ENCODE measurements around the gene PRAMEF17.
"Not testable (repeated sequence)": the region's sequence is repeated elsewhere in the genome, so short reads cannot be mapped to it uniquely, and the experiment has no call there.

The PRAMEF17 gene

GRCh38 chr1:13407811-13408210, 18.4 kb downstream of the PRAMEF17 start:
- no peak for DNase-seq (ENCODE audit: low read depth)
- in situ Hi-C loops (cut with HindIII; ENCODE audit: low sequenced_read_pairs): no loop called here
- H3K4me3 ChIP-seq (ENCODE audit: low read depth, low read length): no peak overlapping the region
- TF ChIP-seq CTCF (IDR thresholded peaks at IDR 0.05; ENCODE audit: low read depth, low read length, missing control alignments): no peak

GRCh38 chr1:13410150-13410549, 20.7 kb downstream of the PRAMEF17 start, which contains the start of gene PRAMEF20:
PRAMEF20 (plus strand) TSS chr1:13410450; CDS start chr1:13416355, 5,905 bp downstream.
- H3K4me3 ChIP-seq (ENCODE audit: low read depth, low read length); in situ Hi-C loops (cut with HindIII; ENCODE audit: low sequenced_read_pairs); DNase-seq (ENCODE audit: low read depth): not testable (repeated sequence)

GRCh38 chr1:13430495-13430894, 41.1 kb downstream of the PRAMEF17 start:
- DNase-seq (ENCODE audit: low read depth): no peak
- no peak overlapping the region for H3K4me3 ChIP-seq (ENCODE audit: low read depth, low read length)
- in situ Hi-C loops (cut with HindIII; ENCODE audit: low sequenced_read_pairs): no loop called here
- TF ChIP-seq CTCF (IDR thresholded peaks at IDR 0.05; ENCODE audit: low read depth, low read length, missing control alignments): no peak

- in situ Hi-C loops (cut with HindIII; ENCODE audit: low sequenced_read_pairs): no loop called here
- no peak overlapping the region for H3K4me3 ChIP-seq (ENCODE audit: low read depth, low read length)
- TF ChIP-seq CTCF (IDR thresholded peaks at IDR 0.05; ENCODE audit: low read depth, low read length, missing control alignments): no peak
- no peak for DNase-seq (ENCODE audit: low read depth)
These were observed 42.8 kb downstream of the PRAMEF17 start for GRCh38 chr1:13432251-13432650.

- in situ Hi-C loops (cut with HindIII; ENCODE audit: low sequenced_read_pairs); H3K4me3 ChIP-seq (ENCODE audit: low read depth, low read length); DNase-seq (ENCODE audit: low read depth): not testable (repeated sequence)
These were observed 44.4 kb downstream of the PRAMEF17 start for GRCh38 chr1:13433694-13434358.

- in situ Hi-C loops (cut with HindIII; ENCODE audit: low sequenced_read_pairs): no loop called here
- no peak overlapping the region for H3K4me3 ChIP-seq (ENCODE audit: low read depth, low read length)
- no peak for DNase-seq (ENCODE audit: low read depth)
- TF ChIP-seq CTCF (IDR thresholded peaks at IDR 0.05; ENCODE audit: low read depth, low read length, missing control alignments): no peak
These were observed 46.0 kb downstream of the PRAMEF17 start for GRCh38 chr1:13435458-13435857.

- DNase-seq (ENCODE audit: low read depth); in situ Hi-C loops (cut with HindIII; ENCODE audit: low sequenced_read_pairs): not testable (repeated sequence)
These were observed 49.8 kb downstream of the PRAMEF17 start for GRCh38 chr1:13439104-13439783.

More at GRCh38 chr1:13439104-13439783, 49.8 kb downstream of the PRAMEF17 start:
- H3K4me3 ChIP-seq (ENCODE audit: low read depth, low read length): not testable (repeated sequence)
